Testis (tissue), 3 donors: ENCODE results near the gene CEMIP2. TPM values are rescaled to one million over a fixed set of nuclear protein-coding genes. Genes with fewer than 3 reads are reported as not detected.
A peak's percentile ranks its signal among the peaks of the same experiment; 100 is the strongest.

Experiments
- DNase-seq: peaks from one replicate; pipeline ENCODE4 v3.0.0-alpha.2; 2019
- H3K27ac ChIP-seq, 2 donors: fragments of 200-600 bp; sonication (generic); one replicate each; pipeline ENCODE4 v1.5.1; 2019
- H3K27me3 ChIP-seq: fragments of 200-600 bp; sonication (generic); one replicate; pipeline ENCODE4 v1.5.1; 2019
- H3K36me3 ChIP-seq: fragments of 200-600 bp; sonication (generic); one replicate; pipeline ENCODE4 v1.5.1; 2017; ENCODE audit warnings: low read depth; ENCODE audit errors: missing control alignments
- H3K4me1 ChIP-seq: fragments of 200-600 bp; sonication (generic); one replicate; pipeline ENCODE4 v1.5.1; 2019
- H3K4me3 ChIP-seq, 2 donors: fragments of 200-600 bp; sonication (generic); one replicate each; pipeline ENCODE4 v1.5.1; 2017 to 2019
- H3K9me3 ChIP-seq: fragments of 200-600 bp; sonication (generic); one replicate; pipeline ENCODE4 v1.5.1; 2017
- POLR2A ChIP-seq: fragments of 450-650 bp; IDR thresholded peaks from one replicate; pipeline ENCODE4 v1.6.1; 2017; ENCODE audit warnings: antibody characterized with exemption, mild to moderate bottlenecking, moderate library complexity
- WGBS, 2 donors: methylation state at CpG; one replicate each; pipeline ENCODE4 v1.1.5; 2018; 5-methylcytosine and 5-hydroxymethylcytosine counted together
- intact Hi-C: fragments of 100-400 bp; cut with DNase I; formaldehyde crosslinking; loops from one replicate; pipeline ENCODE4 v1.15.1; 2023; ENCODE audit warnings: low total_unique reads
- polyA plus RNA-seq: library from polyadenylated mRNA; stranded (reverse); fragments of 350-450 nt; fragmentation: Illumina TruSeq; extraction: RNeasy Lipid Tissue Mini Kit (QIAGEN cat#74804); gene quantifications from one replicate; pipeline ENCODE4 v1.2.3, GENCODE V29; 2014; ENCODE audit warnings: low read depth, low replicate concordance; ENCODE audit not compliant: insufficient read depth
- total RNA-seq, 2 donors: library from RNA; depleted of rRNA; stranded (reverse); fragments of >200 nt; gene quantifications; one replicate each; pipeline ENCODE4 v1.2.3, GENCODE V29; 2016
- TF ChIP-seq, protein P1 (sequence below), 3 experiments: fragments of 450-650 bp in 2 of 3; fragments of 200-600 bp in 1 of 3; sonication (generic) in 1 of 3; IDR thresholded peaks; one replicate each; pipeline ENCODE4 v1.5.1; 2016 to 2019; ENCODE audit warnings: antibody characterized with exemption in 3 of 3, mild to moderate bottlenecking in 2 of 3, moderate library complexity in 1 of 3

Gene CEMIP2
- total and polyA plus RNA-seq, 3 donors from 2014 or later = 18.3 to 146 (median 109) TPM

DNA sequence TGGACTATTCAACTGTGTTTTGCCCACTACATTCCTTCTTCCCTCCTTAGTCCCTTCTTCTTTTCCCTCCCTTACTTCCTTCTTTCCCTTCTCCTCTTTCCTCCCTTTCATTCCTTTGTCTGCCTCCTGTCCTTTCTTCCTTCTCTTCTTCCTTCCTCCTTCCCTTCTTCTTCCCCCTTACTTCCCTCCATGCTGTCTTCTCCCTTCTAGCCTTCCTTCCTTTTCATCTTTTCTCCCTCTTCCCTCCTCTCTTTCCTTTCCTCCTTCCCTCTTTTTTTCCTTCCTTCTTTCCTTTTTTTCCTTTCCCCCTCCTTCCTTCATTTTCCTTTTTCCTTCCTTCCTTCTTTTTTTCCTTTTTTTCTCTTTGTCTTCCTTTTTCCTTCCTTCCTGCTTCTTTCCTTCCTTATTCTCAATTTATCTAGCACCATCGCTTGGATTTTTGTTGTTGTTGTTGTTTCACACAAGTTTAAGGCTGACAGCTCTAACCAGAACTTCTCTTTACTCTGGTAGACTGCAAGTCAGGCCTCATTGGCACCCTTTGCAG, 123.4 kb downstream of the CEMIP2 start:
- no peaks in the 10 kb centered on the region for H3K9me3 ChIP-seq
- TF ChIP-seq, protein P1, sequence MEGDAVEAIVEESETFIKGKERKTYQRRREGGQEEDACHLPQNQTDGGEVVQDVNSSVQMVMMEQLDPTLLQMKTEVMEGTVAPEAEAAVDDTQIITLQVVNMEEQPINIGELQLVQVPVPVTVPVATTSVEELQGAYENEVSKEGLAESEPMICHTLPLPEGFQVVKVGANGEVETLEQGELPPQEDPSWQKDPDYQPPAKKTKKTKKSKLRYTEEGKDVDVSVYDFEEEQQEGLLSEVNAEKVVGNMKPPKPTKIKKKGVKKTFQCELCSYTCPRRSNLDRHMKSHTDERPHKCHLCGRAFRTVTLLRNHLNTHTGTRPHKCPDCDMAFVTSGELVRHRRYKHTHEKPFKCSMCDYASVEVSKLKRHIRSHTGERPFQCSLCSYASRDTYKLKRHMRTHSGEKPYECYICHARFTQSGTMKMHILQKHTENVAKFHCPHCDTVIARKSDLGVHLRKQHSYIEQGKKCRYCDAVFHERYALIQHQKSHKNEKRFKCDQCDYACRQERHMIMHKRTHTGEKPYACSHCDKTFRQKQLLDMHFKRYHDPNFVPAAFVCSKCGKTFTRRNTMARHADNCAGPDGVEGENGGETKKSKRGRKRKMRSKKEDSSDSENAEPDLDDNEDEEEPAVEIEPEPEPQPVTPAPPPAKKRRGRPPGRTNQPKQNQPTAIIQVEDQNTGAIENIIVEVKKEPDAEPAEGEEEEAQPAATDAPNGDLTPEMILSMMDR (IDR thresholded peaks at IDR 0.05) = no peak
- no peak for TF ChIP-seq POLR2A
- H3K27me3 ChIP-seq = no peaks in the 10 kb centered on the region
- no peaks in the 10 kb centered on the region for H3K4me1 ChIP-seq
- intact Hi-C loops = no loop called here
- DNase-seq = no peak
- H3K4me3 ChIP-seq = no peak overlapping the region
- H3K36me3 ChIP-seq = no peaks in the 10 kb centered on the region
- no peak overlapping the region for H3K27ac ChIP-seq
- 90 to 94% methylated on average over 1 of the region's 1 CpG for WGBS, 2 donors

- Histone ChIP-seq H3K27me3 (no peaks in the 10 kb centered on the region), H3K27ac (no peak overlapping the region), H3K4me3 (no peak overlapping the region), H3K4me1 (no peaks in the 10 kb centered on the region), H3K36me3 (no peaks in the 10 kb centered on the region), H3K9me3 (no peaks in the 10 kb centered on the region)
- WGBS, 2 donors = 77 to 78% methylated on average over 2 of the region's 2 CpGs
- TF ChIP-seq, protein P1 (IDR thresholded peaks at IDR 0.05) = no peak
- TF ChIP-seq POLR2A = no peak
- DNase-seq = no peak
- intact Hi-C loops = no loop called here
Observed at GRCh38 chr9:71643330-71643729, 125.0 kb downstream of the CEMIP2 start.

DNA sequence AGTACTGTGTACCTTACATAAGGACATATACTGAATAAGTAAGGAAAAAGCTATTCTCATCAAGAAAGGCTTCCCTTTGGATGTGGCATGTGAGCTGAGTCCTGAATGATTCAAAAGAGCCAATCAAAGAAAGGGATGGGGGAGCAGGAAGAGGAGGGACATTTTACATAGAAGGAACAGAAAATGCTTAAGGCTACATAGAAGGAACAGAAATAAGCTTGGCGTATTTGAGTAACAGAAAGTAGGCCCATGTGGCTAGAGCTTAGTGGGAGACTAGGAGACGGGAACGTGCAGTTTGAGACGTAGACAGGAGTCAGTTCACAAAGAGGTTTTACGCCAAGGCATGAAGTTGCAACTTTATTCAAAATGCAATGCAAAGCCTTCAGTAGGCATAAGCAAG, 126.3 kb downstream of the CEMIP2 start:
- Histone ChIP-seq H3K4me1 (no peaks in the 10 kb centered on the region), H3K27ac (no peak overlapping the region), H3K4me3 (no peak overlapping the region), H3K27me3 (no peaks in the 10 kb centered on the region), H3K9me3 (no peaks in the 10 kb centered on the region), H3K36me3 (no peaks in the 10 kb centered on the region)
- TF ChIP-seq, protein P1 (IDR thresholded peaks at IDR 0.05) = no peak
- no peak for TF ChIP-seq POLR2A
- whole genome bisulfite sequencing, 2 donors = 82 to 95% methylated on average over 5 of the region's 5 CpGs
- intact Hi-C loops = no loop called here
- no peak for DNase-seq

DNA sequence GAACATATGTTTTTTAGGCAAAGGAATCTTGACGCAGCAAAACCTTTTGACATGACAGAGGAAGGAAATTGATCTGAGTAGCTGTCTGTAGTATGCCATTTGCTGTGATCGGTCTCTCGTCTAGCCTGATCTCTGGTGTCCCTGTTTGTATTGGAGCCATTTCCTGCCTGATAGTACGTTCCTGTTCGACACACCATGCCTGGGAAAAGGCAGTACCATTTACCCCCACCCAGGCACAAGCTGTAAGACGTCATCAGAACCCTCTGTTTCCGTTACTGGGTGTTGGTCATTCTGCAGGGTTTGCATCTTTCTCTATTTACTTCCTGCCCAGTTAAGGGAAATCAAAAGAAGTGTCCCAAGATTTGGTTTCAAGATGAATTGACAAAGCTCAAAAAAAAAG, 129.7 kb downstream of the CEMIP2 start:
- H3K4me3 ChIP-seq = no peak overlapping the region
- TF ChIP-seq, protein P1 (IDR thresholded peaks at IDR 0.05) = no peak
- TF ChIP-seq POLR2A = no peak
- DNase-seq = peak; percentile 18
- no peaks in the 10 kb centered on the region for H3K9me3 ChIP-seq
- 64 to 78% methylated on average over 7 of the region's 7 CpGs for WGBS, 2 donors
- no peaks in the 10 kb centered on the region for H3K4me1 ChIP-seq
- H3K36me3 ChIP-seq = no peaks in the 10 kb centered on the region
- intact Hi-C loops = no loop called here
- no peak overlapping the region for H3K27ac ChIP-seq
- H3K27me3 ChIP-seq = no peaks in the 10 kb centered on the region

DNA sequence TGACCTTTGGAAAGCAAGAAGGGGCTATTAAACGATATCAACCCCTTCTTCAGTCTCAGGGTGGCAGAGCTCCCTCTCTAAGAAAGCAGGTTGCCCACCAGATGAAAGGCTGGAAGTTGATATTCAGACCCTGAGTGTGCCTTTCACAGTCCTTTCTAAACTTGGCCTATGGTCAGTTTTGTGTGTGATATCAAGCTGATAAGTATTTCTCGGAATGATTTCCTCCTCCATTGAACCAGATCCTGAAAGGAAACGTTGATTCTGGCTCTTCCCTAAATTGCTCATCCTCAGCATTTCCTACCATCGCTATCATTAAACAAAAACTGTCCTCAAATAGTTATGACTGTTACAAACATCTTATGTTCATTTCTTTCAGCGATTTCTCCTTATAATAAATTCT, 130.4 kb downstream of the CEMIP2 start:
- 47 to 63% methylated on average over 5 of the region's 5 CpGs for WGBS, 2 donors
- intact Hi-C loops = no loop called here
- TF ChIP-seq POLR2A = no peak
- Histone ChIP-seq H3K27ac (no peak overlapping the region), H3K27me3 (no peaks in the 10 kb centered on the region), H3K4me1 (no peaks in the 10 kb centered on the region), H3K36me3 (no peaks in the 10 kb centered on the region), H3K9me3 (no peaks in the 10 kb centered on the region), H3K4me3 (no peak overlapping the region)
- no peak for DNase-seq
